Activated CD4-positive, alpha-beta T cell treated with anti-CD3 and anti-CD28 coated beads for 4 hours (primary cell): ENCODE data around the gene PPEF1.
"Not testable (repeated sequence)": the region's sequence is repeated elsewhere in the genome, so short reads cannot be mapped to it uniquely, and the experiment has no call there.

Experiments used
- DNase-seq, 2 donors: peaks; one replicate each; pipeline ENCODE4 v3.0.0-alpha.2; 2020

PPEF1 gene

DNA sequence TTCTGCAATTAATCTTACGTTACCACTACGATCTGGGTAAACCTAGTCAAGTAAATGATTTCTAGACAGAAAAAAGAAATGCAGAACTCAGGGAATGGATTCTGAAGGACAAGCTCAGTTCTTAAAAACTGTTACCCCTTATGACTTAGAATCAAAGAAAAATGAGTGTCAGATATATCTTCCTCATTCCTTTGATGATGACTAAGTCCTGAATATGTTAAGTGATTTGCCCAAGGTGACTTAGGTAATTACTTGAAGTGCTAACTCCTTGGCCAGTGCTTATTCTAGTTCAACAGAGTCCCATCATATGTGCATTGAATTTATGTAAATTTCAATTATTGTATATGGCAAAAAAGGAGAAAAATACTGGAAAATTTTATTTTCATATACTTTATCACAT lies 92.5 kb downstream of the PPEF1 start:
- no peak for DNase-seq

DNA sequence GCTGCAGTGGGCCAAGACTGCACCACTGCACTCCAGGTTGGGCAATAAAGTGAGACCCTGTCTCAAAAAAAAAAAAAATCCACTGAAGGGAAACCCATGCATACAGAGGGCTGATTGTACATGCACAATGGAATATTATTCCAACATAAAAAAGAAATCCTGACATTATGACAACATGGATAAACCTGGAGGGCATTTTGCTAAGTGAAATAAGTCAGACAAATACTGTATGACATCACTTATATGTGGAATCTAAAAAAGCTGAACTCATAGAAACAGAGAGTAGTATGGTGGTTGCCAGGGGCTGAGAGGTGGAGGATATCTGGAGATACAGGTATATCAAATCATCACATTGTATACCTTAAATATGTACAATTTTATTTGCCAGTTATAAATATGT lies 102.2 kb downstream of the PPEF1 start:
- no peak for DNase-seq

DNA sequence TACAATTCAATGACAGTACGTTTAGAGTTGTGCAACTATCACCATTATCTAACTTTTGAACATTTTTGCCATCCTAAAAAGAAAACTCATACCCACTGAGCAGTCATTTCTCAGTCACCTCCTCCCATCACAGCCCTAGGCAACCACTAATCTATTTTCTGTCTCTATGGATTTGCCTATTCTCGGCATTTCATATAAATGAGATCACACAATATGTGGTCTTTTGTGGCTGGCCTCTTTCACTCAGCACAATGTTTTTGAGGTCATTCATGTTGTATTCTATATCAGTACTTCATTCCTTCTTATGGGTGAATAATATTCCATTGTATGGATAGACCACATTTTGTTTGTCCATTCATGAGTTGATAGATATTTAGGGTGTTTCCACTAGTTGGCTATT lies 103.0 kb downstream of the PPEF1 start:
- DNase-seq, result no peak

- DNase-seq, result no peak
Measured at GRCh38 chrX:18825375-18825774, 117.9 kb downstream of the PPEF1 start.

DNA sequence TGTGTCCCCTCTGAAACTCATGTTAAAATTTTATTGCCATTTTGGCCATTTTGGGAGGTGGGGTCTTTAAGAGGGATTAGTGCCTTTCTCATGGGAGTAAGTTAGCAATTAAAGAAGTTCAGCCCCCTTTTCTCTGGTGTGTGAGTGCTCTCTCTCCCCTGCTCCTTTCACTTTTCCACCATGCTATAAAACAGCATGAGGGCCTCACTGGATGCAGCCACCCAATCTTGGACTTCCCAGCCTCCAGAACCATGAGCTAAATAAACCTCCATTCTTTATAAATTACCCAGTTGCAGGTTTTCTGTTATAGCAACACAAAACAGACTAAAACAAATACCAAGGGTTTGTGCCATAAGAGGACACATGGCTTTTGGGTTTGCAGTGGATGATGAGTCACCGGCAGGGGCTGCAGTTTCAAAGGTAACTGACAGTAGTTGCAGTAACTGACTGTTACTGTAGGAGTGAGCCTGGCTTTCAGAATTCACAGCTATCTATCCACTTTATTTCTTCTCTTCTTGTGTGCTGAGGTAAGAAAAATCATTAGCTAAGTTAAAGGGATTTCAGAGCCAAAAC lies 121.5 kb downstream of the PPEF1 start:
- no peak for DNase-seq

DNA sequence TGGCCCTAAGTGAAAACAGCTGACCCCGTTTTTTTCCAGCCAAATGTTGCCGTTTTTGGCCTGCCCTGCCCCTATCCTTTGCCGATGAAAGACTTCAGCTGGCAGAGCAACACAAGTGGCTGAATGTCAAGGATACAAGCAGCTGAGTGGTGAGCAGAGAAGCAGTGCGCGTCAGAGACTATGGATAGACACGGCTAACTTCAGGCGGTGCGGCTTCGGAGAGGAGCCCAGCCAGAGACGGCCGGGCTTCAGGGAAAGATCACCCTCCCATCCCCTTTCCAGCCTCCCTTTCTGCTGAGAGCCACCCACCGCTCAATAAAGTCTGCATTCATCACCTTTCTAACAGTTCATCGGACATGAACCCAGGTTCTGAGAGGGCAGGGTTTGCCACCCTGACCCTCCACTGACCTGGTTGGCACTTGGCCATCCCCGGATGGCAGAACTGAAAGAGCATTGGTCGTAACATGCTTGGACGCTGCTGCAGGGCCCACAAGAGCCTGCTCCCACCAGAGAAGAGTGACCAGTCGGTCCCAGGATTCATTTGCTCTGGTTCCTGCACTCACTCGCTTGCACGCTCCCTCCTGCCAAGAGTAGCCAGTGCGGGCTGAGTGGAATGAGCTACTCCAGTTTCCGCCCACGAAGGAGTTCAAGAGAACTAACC lies 125.8 kb downstream of the PPEF1 start:
- DNase-seq, result no peak

- not testable (repeated sequence) for DNase-seq
Measured at GRCh38 chrX:18847901-18848300, 140.5 kb downstream of the PPEF1 start.

DNA sequence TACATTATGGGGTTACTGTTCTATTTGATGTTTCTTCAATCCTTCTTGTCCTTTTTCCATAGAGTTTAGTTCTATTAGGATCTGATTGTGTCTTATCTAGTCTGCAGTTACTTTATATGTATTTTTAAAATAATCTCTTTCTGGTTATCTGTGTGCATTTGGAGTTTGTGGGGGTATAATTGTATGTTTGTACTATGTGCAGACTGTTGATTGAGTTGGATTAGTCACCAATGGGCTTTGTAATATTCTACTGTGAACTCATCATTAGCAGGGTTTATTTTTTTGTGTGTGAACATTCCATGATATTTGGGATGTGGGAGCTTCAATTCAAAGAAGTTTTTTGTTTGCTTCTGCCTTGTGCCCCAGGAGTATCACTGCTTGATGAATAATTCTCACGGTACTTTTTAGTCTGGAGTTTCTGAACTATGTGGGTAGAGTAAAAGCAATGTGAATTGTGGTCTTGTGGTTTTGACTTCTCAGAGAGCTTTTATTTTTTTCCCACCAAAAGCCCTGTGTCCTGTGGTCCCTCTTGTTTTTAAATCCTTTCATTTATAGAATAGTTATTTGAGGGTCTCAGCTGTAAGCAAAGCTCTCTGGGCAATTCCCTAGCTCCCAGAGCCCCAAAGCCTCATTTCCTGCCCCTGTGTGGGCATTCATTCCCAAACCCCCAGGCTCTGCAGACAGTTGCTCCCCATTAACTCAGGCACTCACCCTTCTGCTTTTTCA lies 148.6 kb downstream of the PPEF1 start:
- no peak for DNase-seq

GRCh38 chrX:18856645-18856997 lies 149.2 kb downstream of the PPEF1 start:
- DNase-seq, result no peak

DNA sequence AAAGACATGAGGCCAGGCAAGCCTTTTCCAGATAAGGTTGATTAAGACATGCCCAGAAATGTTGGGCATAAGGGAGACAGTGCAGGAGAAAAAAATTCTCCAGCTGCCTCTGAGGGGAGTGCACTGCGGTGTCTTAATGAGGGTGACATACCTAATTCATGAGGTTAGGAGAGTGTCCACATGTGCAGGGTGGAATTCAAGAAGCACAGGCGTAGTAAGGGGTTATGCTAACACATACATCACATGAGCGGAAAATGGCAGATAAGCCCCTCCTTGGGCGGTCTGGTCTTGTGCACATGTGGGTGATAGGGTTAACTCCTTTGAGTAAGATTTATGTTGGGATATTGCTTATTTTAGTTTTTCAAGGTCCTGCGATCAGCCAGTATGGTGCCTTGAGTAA lies 154.1 kb downstream of the PPEF1 start:
- no peak for DNase-seq

GRCh38 chrX:18864390-18864920 lies 157.0 kb downstream of the PPEF1 start:
- DNase-seq, result no peak

- no peak for DNase-seq
Measured at GRCh38 chrX:18871161-18871890, 163.9 kb downstream of the PPEF1 start.

DNA sequence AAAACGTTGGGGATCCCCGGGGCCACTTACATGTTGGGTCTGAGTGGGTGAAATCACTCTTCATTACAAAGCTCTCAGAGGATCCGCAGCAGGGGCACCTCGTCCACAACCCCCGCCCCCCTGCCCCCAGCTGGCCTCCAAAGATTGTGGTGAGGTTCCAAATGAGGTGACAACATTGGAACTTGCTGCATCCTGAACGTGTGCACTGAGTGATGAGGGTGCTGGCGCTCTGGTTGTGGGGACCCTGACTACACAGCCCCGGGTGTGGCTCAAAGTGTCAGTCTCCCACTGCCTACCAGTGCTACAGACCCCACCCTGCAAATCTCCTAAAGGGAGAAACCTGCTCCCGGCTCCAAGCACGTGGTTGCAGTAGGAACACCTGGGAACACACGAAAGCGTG lies 164.5 kb downstream of the PPEF1 start:
- DNase-seq, result no peak

- no peak for DNase-seq
Measured at GRCh38 chrX:18872621-18873020, 165.2 kb downstream of the PPEF1 start.

DNA sequence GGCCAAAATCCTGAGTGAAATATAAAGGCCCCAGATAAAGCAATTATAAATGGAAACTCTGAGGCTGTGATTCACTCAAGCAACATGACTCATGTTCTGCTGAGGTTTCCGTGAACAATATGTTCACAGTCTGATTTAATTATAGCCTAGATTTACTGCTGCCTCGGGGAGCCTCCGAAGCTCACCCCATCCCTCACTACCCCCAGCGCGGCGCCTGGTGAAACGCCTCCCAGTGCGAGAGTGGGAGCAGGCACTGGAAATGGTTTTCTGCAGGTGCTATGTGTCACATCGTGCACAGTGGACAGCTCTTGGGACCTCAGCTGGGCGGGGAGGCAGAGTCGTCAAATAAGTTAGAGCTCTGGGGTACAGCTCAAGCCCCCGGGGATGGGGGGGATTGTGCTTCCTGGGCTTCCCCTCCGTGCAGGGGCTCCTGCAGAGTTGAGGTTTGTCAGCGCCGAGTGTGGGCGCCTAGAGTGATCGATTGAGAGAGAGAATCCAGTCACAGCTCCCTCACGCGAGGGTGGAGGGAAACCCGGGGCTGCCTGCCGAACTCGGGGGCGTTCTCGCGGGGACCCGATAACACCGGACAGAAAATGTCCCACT lies 165.8 kb downstream of the PPEF1 start:
- DNase-seq, result no peak

- DNase-seq, result no peak
Measured at GRCh38 chrX:18873836-18874235, 166.4 kb downstream of the PPEF1 start.

DNA sequence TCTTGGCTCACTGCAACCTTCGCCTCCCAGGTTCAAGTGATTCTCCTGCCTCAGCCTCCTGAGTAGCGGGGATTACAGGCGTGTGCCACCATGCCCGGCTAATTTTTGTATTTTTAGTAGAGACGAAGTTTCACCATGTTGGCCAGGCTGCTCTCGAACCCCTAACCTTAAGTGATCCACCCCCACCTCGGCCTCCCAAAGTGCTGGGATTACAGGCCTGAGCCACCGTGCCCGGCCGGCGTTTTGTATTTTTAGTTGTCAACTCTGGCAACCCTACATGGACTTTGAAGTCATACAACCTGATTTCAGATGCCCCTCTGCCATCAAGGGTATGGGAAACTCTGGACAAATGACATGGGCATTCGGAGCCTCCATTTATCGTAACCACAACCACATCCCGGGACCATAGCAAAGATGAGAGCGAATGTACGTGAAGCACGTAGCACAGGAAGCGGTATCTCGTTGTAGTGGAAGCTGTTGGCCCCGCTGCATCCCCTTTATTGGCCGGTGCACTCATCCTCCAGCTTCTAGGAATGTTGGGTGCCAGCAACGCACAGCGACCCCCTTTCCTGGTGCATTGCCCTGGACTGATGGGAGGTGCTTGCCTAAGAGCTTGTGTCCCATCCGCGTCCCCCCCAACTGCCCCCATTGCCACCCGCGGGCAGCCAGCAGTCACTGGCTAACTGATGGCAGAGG lies 167.3 kb downstream of the PPEF1 start:
- DNase-seq, result no peak

DNA sequence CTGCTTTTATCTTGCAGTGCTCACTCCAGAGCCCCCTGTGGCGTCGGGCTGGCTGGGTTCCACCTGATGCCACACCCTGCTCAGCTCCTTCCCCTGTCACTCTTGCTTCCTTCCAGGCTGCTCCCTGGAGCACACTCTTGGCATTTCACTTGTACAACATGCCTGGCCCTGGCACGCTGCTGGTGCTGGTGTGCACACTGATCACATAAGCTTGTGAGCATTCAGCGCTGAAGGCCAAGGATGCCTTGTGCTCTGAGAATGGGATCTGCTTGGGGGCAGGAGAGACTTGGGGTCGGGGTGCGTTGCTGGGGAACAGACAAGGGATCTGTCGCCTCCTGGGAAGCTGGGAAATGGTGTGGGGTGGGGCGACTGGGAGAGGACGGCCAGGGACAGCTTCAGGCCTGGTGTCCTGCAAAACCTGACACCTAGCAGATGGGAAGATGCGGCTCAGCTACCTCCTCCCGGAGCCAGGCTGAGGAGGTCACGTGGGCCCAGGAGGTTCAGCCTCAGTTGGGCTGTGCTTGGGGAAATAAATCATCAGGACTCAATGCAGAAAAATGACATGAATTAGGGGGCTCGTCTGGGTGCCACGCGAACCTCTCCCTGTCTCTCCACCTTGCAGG lies 167.9 kb downstream of the PPEF1 start:
- no peak for DNase-seq

- DNase-seq, result no peak
Measured at GRCh38 chrX:18877469-18877868, 170.0 kb downstream of the PPEF1 start.
